SK-N-SH (cell line): ENCODE data around the gene IL22.

Experiments
- CHD2 ChIP-seq: fragments of 150-350 bp; IDR thresholded peaks from 2 replicates; pipeline ENCODE4 v1.6.1; 2018; ENCODE audit warnings: low read length; ENCODE audit not compliant: partially characterized antibody
- ELF1 ChIP-seq: IDR thresholded peaks from 2 replicates; pipeline ENCODE4 v1.4.0; 2012
- RAD21 ChIP-seq: IDR thresholded peaks from 2 replicates; pipeline ENCODE4 v1.6.1; 2012; ENCODE audit warnings: mild to moderate bottlenecking, low read length
- SMC3 ChIP-seq: IDR thresholded peaks from 2 replicates; pipeline ENCODE4 v1.6.1; 2012; ENCODE audit warnings: low read depth, low read length, improper control_type of control experiment
- TF ChIP-seq, protein P1 (sequence below): fragments of 200-600 bp; sonication (generic); IDR thresholded peaks from 2 replicates; pipeline ENCODE4 v1.6.1; 2017; ENCODE audit warnings: antibody characterized with exemption, mild to moderate bottlenecking, moderate library complexity
- TF ChIP-seq, protein P2 (sequence below): IDR thresholded peaks from 2 replicates; pipeline ENCODE4 v1.4.0; 2012; ENCODE audit warnings: low read depth

DNA sequence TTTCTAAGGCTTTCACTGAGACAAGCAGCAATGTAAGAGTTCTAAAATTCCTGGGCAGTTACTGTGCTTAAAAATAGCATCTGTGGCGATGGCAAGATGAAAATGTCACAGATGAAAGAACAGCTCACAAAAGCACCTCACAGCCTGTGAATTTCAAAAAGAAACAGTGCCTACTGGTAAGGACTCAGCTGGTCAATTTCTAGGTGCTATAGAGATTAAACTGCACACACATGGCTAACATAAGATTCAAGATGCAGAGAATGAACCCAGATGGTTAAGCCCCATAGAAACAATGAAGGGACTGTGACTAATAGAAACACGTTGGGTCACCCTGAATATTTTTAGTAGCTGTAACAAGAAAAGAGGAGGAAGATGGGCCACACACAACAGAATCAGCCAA is 15.8 kb downstream of the IL22 start:
- TF ChIP-seq, protein P1, sequence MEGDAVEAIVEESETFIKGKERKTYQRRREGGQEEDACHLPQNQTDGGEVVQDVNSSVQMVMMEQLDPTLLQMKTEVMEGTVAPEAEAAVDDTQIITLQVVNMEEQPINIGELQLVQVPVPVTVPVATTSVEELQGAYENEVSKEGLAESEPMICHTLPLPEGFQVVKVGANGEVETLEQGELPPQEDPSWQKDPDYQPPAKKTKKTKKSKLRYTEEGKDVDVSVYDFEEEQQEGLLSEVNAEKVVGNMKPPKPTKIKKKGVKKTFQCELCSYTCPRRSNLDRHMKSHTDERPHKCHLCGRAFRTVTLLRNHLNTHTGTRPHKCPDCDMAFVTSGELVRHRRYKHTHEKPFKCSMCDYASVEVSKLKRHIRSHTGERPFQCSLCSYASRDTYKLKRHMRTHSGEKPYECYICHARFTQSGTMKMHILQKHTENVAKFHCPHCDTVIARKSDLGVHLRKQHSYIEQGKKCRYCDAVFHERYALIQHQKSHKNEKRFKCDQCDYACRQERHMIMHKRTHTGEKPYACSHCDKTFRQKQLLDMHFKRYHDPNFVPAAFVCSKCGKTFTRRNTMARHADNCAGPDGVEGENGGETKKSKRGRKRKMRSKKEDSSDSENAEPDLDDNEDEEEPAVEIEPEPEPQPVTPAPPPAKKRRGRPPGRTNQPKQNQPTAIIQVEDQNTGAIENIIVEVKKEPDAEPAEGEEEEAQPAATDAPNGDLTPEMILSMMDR: no peak
- TF ChIP-seq, protein P2, sequence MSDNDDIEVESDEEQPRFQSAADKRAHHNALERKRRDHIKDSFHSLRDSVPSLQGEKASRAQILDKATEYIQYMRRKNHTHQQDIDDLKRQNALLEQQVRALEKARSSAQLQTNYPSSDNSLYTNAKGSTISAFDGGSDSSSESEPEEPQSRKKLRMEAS: no peak
- TF ChIP-seq RAD21 (no peak), ELF1 (no peak), CHD2 (no peak), SMC3 (no peak)
